Middle frontal gyrus (tissue), 1 donor: ENCODE results near the gene ANKRD22.
"Not testable (repeated sequence)": the region's sequence is repeated elsewhere in the genome, so short reads cannot be mapped to it uniquely, and the experiment has no call there.

ENCODE experiments used
- DNase-seq: peaks from one replicate; pipeline ENCODE4 v3.0.0-alpha.2; 2015; ENCODE audit warnings: low spot score; ENCODE audit errors: extremely low spot score

The ANKRD22 gene

GRCh38 chr10:88838766-88839350 lies 12.8 kb downstream of the ANKRD22 start:
- DNase-seq, result no peak

GRCh38 chr10:88837632-88838031 lies 14.0 kb downstream of the ANKRD22 start:
- not testable (repeated sequence) for DNase-seq

GRCh38 chr10:88835910-88836221 lies 15.8 kb downstream of the ANKRD22 start:
- no peak for DNase-seq

- peak; percentile 80 for DNase-seq
Observed at GRCh38 chr10:88835096-88835909, 16.3 kb downstream of the ANKRD22 start.

- no peak for DNase-seq
Observed at GRCh38 chr10:88833723-88834122, 17.9 kb downstream of the ANKRD22 start.

GRCh38 chr10:88833156-88833555 lies 18.5 kb downstream of the ANKRD22 start:
- DNase-seq, result no peak

GRCh38 chr10:88832376-88832775 lies 19.3 kb downstream of the ANKRD22 start:
- no peak for DNase-seq

- no peak for DNase-seq
Observed at GRCh38 chr10:88831709-88832108, 19.9 kb downstream of the ANKRD22 start.

GRCh38 chr10:88830643-88831268 lies 20.9 kb downstream of the ANKRD22 start:
- DNase-seq, result no peak

- no peak for DNase-seq
Observed at GRCh38 chr10:88828310-88828709, 23.3 kb downstream of the ANKRD22 start.

GRCh38 chr10:88827671-88828070 lies 24.0 kb downstream of the ANKRD22 start:
- DNase-seq, result no peak

GRCh38 chr10:88826388-88826787 lies 25.3 kb downstream of the ANKRD22 start:
- no peak for DNase-seq

- peak; percentile 43 for DNase-seq
Observed at GRCh38 chr10:88820748-88821401, 30.8 kb downstream of the ANKRD22 start.

GRCh38 chr10:88819290-88819689 lies 32.4 kb downstream of the ANKRD22 start:
- no peak for DNase-seq

GRCh38 chr10:88813200-88813599 lies 38.4 kb downstream of the ANKRD22 start:
- DNase-seq, result no peak

GRCh38 chr10:88810196-88810961 lies 41.3 kb downstream of the ANKRD22 start:
- no peak for DNase-seq

- no peak for DNase-seq
Observed at GRCh38 chr10:88809621-88810020, 42.0 kb downstream of the ANKRD22 start.

GRCh38 chr10:88805924-88806323 lies 45.7 kb downstream of the ANKRD22 start:
- no peak for DNase-seq

- no peak for DNase-seq
Observed at GRCh38 chr10:88805361-88805760, 46.3 kb downstream of the ANKRD22 start.

- DNase-seq, result no peak
Observed at GRCh38 chr10:88804083-88804812, 47.4 kb downstream of the ANKRD22 start.

GRCh38 chr10:88803641-88804040 lies 48.0 kb downstream of the ANKRD22 start:
- no peak for DNase-seq
